Ureter (tissue), 1 donor: ENCODE results near the gene SPC25. TPM values are rescaled to one million over a fixed set of nuclear protein-coding genes. Genes with fewer than 3 reads are reported as not detected.
"Not testable (repeated sequence)": the region's sequence is repeated elsewhere in the genome, so short reads cannot be mapped to it uniquely, and the experiment has no call there.

Source experiments
- DNase-seq: peaks from one replicate; pipeline ENCODE4 v3.0.0-alpha.2; 2020; ENCODE audit warnings: low spot score
- total RNA-seq: library from RNA; stranded (reverse); gene quantifications from one replicate; pipeline ENCODE4 v1.2.4, GENCODE V29; 2023
- donor health status: DM: yes; HTN: yes; CAD: no.

The SPC25 gene
- total RNA-seq = 0.47 TPM

DNA sequence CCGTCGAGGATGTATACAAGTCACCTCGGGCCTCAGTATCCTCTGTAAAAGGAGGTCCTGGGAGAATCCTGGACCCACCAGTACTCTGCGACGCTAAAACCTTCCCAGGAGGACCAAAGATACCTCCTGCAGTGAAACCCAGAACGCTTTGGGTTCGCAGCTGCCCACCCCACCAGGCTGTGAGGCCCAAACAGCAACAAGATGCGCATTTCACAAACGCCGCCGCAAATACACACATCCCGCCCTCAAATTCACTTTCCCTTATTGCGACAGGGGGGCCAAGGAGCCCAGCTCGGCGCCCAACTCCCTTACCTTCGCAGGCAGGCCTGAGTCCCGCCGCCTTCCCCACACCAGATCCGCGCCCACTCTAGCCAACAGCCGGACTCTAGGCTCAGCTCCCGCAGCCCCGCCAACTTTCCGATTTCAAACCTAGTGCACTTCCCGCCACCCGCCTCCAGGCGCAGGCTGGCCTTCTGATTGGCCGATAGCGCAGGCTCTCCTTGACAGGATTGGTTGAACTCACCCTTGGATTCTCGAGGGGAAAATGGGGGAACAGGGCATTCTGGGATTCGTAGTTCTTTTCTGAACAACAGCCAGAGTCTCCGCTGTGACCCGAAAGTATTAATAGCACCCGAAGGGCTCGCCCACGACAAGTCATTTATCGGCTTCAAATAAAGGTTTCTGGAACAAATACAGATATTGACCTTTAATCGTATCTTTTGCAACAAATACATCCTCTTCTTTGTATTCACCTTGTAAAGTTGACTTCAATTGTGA, at the start of gene SPC25:
SPC25 (minus strand) TSS at position 425 of the 777 bp plus-strand sequence. CDS start 911 bp downstream, outside the sequence.
- peak; percentile 89 for DNase-seq

DNA sequence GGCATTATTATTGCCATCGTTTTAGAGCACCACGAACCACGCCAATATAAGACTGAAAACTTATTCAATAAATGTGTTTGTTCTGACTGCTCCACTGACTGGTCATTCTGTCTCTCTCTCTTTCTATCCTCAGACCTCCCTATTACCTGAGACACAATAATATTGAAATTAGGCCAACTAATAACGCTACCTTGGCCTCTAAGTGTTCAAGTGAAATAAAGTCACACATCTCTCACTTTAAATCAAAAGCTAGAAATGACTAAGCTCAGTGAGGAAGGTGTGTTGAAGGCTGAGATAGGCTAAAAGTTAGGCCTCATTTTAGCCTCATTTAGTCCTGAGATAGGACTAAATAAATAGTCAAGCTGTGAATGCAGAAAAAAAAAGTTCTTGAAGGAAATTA, 49.7 kb upstream of the SPC25 start:
- DNase-seq = no peak

- DNase-seq = no peak
Measured at GRCh38 chr2:168939061-168939460, 48.8 kb upstream of the SPC25 start.

GRCh38 chr2:168935810-168936581, 45.8 kb upstream of the SPC25 start:
- no peak for DNase-seq

GRCh38 chr2:168934826-168935225, 44.6 kb upstream of the SPC25 start:
- no peak for DNase-seq

GRCh38 chr2:168932174-168932573, 41.9 kb upstream of the SPC25 start:
- not testable (repeated sequence) for DNase-seq

DNA sequence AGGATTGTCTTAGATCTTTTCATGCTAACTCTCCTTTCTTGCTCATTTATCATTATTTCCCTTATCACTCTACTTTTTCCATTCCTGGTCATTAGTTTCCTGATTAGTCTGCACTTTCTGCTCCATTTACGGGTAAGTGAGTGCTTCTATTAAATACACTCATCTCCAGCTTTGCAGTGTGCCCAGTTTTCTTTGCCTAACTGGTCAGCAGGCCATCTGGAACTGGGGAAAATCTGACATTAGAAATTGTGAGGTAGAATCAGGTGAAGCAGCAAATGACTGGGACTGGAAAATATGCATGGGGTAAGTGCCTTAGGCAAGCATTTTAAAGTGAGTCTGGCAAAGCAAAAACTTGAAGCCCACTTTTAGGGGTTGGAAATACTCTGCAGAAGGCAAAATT, 40.0 kb upstream of the SPC25 start:
- DNase-seq = no peak

GRCh38 chr2:168929031-168929430, 38.8 kb upstream of the SPC25 start:
- DNase-seq = no peak

GRCh38 chr2:168928113-168928831, 38.0 kb upstream of the SPC25 start:
- DNase-seq = no peak

GRCh38 chr2:168926621-168927386, 36.6 kb upstream of the SPC25 start:
- no peak for DNase-seq

- no peak for DNase-seq
Measured at GRCh38 chr2:168920504-168921157, 30.4 kb upstream of the SPC25 start.

DNA sequence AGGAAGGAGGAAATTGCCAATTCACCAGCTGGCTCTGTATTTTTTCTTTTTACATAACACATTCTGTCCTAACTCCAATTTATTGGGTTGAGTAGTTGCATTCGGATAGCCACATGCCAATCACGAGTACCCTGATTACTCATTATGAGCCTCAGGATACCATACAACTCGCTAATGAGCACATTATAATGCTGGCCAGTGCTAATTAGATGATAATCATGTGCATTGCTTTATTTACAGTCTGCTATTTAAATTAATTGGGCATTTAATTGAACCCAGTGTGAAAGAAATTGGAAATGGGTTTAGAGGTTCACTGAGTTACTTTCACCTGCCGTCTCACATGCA, 26.1 kb upstream of the SPC25 start:
- no peak for DNase-seq

DNA sequence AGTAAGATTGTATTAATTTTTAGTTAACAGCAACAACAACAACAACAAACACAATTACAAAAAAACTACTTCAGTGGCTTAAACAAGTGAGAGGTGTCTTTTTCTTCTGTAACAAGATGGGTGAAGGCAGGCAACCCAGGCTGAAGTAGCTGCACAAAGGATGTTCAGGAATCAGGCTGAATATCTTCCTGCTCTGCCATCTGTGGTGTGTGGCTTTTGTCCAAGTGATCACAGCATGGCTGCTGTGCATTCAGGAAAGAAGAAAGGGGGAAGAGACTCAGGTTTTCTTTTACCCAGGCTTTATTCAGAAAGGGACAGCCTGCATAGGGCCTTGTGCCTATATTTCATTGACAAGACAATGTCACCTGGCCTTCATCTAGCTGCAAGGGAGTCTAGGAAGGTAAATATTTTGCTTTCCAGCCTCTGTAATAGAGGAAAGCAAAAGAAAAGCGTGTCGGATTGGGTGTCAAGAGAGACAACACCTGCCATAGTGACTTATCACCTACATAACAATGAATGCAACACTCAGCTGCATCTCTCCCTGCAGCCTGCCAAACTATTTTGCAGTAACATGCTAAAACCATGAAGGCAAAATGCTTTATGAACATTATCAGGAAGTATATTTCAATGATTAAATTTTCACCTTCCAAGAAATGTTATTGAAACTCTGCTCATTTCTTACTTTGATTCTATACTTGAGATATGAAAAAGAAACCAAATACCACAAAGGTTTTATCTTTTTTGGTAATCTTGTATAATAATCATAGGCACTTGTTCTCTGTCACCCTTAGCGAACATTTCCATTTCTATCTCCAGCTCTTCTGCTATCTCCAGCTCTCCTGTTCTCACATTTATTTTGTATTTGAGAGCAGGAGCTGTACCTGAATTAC, 25.5 kb upstream of the SPC25 start:
- DNase-seq = no peak

GRCh38 chr2:168913495-168913894, 23.3 kb upstream of the SPC25 start:
- DNase-seq = no peak

GRCh38 chr2:168912901-168913369, 22.7 kb upstream of the SPC25 start:
- DNase-seq = no peak

DNA sequence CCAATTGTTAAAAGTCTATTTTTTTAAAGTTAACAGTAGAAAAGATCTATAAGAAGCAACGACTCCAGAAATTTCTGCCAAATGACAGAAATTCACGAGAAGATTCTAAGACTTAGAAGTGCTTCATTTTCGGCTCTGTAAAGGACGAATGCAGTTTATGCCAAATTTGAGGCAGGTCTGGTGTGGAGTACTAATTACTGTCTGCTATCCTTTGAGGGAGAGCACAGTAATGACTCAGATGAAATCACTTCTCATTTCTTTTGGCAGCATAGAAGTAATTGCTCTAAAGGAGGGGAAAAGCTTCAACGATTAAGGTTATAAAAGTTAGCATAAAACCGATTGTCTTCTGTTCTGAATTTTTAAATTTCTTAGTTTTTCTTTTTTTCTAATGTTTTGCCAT, 22.2 kb upstream of the SPC25 start:
- DNase-seq = no peak

DNA sequence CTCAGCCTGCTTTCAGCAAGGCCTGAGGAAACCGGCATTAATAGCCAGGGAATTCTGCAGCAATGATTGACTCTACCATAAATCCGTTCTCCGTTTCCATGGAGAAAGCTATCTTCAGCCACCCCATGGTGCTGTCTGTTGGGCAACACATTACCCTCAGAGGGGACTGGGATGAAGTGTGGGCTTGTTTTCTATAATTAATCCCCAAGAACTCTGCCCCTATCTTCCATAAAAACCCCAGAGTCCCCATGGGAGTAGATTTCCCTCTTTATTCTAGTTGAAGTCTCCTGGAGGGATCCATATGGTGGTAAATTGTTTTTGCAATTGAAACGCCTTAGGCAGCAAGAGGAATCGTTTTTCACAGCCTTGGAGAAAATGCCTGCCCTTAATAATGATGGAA, 20.1 kb upstream of the SPC25 start:
- DNase-seq = no peak

GRCh38 chr2:168907940-168908662, 17.9 kb upstream of the SPC25 start:
- DNase-seq = no peak

- no peak for DNase-seq
Measured at GRCh38 chr2:168904358-168904757, 14.1 kb upstream of the SPC25 start.
